GM19455 (cell line): Measurements from ENCODE around the gene KIRREL3.
A peak's percentile ranks its signal among the peaks of the same experiment; 100 is the strongest.

Experiments
- ATAC-seq: cut with Tn5 transposase; IDR thresholded peaks from one replicate; pipeline ENCODE4 v1.9.1; 2021; ENCODE audit not compliant: unreplicated experiment

The KIRREL3 gene

DNA sequence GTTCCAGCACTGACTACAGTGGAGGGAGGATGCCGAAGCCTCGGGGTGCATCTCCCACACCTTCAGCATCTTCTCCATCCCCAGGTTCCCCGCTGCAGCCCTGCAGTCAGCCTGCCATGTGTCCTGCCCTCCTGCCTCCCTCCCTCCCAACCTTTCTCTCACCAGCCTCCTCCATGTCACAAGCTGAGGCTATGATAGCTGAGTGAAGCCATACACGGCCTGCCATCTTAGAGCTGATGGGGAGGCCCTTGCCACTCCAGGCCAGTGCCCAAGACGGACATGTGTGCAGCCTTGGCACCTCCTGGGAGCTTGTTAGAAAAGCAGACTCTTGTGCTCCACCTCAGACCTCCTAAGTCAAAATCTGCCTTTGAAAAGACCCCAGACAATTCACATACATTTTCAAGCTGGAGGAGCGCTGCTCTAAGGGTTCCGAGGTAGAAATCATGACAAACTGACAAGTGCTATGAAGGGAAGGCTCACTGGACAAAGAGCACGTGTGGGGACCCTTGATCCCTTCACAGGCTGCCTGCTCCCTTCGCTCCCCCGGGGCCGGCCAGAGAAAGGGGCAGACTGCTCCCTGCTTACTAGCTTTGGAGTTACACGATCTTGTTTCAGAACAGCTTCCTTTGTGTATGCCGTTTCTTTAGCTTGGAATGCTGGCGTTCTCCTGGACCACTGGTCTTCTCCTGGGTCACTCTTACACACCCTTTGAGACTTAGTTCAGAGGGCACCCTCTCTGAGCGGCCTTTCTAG is 521.2 kb downstream of the KIRREL3 start:
- ATAC-seq: no peak

DNA sequence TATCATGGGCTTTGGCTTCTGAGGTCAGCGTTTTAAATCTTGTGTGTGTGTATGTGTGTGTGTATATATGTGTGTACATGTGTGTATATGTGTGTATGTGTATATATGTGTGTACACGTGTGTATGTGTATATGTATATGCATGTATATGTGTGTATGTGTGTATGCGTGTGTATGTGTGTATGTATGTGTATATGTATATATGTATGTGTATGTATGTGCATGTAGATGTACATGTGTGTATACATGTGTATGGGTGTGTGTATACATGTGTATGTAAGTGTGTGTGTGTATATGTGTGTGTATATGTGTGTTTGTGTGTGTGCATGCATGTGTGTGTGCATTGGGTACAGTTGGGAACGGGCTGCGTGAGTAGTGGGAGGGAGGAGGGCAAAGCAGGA is 522.1 kb downstream of the KIRREL3 start:
- no peak for ATAC-seq

DNA sequence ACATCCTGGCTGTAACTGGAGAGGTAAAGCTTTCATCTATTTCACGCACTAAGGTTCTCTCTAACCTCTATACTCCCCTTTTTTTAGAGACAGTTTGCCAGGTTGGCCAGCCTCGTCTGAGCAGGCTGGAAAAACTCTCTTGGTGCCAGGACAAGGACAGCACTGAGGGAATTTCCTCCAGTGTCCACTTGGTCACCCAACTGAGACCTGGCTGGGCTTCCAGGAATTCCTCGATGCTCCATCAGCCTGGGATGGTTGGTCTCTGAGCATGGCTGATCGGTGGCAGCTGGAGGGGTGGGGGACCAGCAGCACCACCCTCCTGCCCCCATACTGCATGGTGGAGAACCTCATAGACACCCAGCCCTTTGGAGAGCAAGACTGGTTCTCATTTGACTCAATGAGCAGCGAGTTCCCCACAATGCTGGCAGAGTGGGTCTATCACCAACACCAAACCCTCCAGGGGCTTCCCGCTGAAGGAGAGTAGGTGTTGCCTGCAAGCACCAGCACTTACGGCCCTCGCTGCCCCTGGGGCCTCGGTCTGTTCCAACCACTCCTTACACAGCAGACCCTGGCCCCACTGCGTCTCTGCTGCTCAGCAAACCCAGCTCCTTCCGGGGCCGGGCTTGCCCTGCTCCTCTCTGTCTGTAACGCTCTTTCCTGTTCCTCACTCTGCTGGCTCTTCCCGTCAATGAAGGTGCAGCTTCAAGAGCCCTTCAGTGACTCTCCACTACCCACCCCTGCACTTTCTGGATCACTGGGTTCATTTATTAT is 522.9 kb downstream of the KIRREL3 start:
- ATAC-seq: no peak

DNA sequence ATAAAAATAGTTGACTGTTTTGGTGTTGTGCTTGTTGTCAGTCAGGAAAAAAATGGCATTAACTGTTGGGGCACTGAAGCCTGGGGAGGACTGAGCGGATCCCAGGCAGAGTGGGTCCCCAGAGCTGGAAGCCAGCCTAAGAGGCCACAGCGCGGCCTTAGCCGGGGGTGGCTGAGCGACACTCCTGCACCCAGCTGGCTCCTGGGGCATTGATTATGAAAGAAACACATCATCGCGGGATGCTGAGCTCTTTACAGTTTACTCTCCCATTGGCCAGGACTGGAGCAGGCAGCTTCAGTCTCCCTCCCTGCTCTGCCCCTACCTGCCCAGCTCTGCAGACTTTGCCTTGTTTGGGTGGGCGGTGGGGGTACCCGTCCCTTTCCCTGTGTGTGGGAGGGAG is 523.6 kb downstream of the KIRREL3 start:
- ATAC-seq: no peak

DNA sequence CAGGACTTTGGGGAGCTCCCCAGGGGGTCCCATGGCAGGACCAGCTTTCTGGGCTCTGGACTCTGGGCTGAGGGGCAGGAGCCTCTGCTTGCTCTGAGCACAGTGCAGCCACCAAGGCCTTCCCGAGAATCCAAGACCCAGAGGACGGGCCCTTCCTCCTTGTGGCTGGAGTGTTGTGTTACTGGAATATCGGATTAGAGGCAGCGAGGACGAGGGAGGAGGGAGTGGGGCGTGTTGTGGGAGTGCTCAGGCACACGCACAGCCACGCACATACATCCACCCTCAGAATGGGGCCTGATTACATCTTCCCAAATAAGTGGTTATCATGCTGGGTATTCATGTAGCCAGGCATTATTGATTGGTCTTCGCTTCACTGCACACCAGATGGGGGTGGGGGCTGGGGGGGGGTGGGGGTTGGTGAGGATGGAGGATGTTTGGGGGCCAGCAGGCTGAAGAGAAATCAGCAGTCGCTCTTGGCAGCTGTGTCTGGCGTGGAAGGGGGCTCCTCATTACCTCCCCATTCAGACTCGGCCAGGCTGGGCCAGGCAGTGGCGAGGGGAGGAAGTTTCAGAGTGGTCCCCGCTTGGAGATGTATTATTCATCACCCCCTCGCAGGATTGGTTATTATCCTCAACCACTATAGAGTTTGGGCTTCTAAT is 524.2 kb downstream of the KIRREL3 start:
- no peak for ATAC-seq

DNA sequence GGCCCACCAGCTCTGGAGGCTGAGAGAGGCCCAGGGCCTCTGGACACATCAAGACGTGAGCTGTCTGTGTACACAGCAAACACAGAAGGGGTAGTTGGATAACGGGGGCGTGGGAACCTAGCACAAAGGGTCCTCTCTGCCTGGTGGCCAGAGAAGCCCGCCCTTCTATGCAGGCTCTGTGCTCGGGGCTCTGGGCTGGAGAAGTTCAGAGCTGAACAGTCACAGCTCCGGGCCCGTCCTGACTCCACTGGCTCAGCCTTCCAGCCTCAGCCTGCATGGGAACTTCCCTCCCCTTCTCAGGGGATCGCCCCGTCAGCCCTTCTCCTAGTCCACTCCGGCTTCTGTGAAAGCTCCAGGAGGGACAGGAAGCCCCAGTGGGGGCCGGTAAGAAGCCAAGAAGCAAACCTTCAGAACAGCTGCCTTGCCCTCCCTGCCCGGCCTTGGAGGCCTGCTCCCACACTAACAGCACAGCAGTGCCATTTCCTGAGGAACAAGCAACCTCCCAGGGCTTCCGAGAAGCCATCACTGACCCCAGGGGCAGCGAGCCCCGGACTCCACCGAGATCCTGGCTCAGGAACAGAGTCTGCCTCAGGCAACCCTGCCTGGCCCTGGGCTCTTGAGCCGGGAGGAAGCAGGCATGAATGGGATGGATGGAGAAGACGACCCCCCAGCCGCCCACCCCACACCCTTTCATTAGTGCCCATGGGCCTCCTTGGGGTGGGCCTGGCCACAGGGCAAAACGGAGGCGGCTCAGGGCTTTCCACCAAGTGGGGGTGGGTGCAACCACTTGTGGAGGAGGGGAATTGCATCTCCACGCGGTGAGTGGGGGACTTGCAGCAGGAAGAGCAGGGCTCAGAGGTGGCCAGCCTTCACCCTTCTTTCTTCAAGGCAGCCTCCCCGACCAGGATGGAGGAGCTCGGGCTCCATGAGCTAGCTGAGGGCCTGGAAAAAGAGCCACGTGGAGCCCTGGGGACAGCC is 525.3 kb downstream of the KIRREL3 start:
- ATAC-seq: no peak

DNA sequence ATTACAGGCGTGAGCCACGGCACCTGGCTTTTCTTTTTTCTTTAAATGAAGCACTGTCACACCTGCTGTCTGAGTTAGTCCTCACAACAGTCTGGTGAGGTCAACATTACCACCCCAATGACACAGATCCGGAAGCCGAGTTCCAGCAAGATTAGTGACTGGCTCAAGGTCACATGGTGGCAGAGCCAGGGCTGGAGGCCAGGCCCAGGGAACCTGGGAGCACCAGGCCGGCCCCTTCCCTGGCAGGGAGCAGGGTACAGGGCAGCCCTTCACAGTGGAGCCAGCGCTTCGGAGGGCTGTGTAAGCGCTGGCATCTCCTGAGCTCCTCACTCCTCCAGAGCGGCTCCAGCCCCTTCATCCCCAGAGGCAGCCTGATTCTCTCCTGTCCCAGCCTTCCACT is 526.4 kb downstream of the KIRREL3 start:
- no peak for ATAC-seq

DNA sequence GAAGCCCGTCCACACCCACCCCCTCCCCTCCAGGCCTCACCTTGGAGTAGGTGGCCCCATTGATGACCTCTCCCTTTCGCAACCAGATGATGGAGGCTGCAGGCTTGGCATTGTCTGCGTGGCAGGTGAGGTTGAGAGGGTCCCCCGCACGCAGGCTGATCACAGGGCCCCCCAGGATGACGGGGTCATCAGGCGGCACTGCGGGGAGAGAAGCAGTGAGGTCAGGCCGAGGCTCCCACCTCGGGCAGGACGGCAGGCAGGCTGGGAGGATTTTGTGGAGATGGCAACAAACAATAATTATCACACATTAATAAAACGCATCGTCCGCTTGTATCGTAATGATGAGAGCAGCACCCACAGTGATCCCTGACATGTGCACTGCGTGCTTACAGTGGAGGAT is 527.3 kb downstream of the KIRREL3 start:
- ATAC-seq: no peak

DNA sequence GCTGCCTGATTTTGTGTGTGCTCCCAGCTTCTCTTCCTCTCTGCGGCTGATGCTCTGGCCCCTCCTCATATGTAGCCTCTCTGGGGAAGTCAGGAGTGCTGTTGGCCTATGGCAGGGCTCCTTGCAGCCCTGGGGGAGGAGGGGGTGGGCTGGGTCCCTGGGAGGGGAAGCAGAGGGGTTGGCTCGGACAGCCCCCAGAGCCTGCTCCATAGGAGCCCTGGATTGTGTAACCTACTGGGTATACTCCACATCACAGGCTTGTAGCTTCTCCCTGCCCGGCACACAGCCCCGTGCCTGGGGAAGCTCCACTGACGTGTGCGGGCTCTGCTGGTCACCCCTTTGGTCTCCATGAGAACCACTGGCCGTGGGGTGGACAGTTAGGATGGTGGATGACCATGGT is 531.3 kb downstream of the KIRREL3 start:
- ATAC-seq: no peak

DNA sequence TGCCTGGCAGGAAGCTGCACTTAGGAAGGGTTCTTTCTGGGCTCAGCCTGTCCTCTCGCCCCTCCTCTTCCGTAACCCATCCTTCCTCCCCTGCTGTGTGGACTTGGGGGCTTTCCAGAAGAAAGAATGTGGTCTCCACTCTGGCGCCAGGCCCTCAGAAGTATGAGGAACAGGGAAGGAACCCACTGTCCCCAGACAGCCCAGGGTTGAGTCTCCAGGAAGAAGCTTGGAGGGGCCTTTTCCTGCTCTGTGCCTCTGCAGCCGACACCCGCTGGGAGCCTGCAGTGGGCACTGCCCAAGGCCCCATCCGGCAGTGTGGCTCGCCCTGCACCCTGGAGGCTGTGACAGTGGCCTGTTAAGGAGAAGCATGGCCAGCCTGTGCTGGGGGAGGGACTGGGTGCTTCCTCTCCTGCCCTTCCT is 532.5 kb downstream of the KIRREL3 start:
- no peak for ATAC-seq

DNA sequence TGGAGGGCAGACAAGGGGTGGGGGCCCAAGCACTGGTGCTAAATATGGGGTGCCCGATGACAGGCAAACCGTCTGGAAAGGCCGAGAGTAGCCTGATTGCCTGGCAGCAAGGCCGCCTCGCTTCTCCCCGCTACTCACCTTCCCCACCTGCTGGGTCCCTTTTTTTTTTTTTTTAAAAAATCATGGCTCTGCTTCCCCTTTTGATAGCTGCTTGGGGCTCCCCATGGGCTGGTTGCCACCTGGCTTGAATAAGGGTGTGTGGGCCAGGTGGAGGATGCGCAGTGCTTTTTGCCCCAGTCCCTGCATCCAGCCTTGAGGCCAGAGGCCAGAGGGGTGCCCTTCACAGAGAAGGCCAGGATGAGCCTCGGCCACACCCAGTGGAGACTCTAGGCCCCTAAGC is 533.1 kb downstream of the KIRREL3 start:
- ATAC-seq: no peak

DNA sequence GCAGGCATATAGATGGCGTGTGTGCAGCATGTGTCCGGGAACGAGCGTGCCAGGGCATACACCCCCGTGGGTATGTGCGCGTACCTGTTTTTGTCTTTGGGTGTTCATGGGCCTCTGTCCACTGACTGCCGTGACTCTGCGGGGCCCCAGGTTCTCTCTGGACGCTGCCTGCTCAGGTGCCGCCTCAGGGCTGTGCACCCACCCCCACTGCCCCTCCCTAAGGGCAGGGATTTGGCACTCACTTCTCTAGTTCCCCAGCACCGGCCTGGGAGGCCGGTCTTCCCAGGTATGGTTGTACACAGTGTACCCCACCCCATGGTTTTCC is 533.6 kb downstream of the KIRREL3 start:
- no peak for ATAC-seq

DNA sequence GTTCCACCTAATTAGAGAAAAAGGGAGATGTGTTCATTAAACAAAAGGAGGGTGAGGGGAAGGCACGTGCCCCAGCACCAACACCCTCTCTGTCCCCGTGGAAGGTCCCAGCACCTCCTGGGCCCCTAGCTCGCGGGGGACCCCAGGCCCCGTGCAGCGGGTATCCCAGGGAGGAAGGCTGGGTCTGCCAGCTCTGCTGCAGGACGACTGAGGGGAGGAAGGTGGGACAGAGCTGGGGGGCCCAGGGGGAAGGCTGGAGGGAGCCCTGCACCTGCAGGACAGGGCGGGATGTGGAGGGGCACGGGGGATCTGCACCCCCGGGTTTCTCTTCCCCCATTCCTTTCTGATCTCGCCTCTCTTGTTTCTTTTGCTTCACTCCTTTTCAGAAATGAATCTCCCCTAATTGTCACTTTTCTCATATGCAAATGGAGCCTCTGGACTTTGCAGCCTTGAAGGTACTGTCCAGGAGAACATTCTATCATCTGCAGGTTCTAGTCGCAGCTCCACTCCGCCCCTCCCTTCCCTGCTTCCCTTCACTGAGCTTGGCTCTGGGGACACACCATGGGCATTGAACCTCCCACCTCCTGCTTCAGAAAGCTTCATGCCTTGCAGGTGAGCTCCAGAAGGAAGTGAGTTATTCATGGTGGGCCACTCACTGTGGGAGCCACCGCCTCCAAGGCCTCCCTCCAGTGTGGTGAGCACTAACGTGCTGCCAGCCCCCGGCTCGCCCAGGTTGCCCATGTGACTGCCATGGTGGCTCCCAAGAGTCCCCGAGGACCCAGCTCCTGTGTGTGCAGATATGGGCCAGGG is 534.1 kb downstream of the KIRREL3 start:
- ATAC-seq: peak; percentile 20

DNA sequence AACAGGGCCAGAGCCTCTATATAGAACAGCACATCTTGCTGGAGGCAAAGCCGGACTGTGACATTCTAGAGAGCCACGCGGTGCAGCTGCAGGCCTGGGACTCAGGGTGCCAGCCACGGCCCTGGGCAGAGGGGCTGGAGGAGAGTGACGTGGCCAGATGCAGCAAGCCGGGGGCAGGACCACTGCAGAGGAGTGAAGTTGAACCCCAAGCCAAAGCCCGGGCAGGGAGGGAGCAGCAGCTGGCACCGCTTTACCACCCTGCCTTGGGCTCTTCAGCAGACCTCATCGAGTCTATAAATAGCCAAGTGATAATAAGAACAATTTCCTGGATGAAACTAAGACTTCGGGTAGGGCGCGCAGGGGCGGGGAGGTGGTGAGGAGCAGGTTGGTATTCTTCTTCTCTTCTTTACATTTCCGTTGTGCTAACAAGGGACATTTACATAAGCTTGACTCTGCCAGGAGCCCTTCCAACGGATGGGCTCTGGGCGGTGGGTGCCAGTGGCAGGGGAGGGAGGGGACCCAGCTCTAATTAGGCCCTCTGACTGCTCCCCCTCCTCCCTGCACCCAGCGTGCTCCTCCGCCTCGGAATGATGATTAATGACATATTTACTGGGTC is 534.9 kb downstream of the KIRREL3 start:
- peak; percentile 72 for ATAC-seq

DNA sequence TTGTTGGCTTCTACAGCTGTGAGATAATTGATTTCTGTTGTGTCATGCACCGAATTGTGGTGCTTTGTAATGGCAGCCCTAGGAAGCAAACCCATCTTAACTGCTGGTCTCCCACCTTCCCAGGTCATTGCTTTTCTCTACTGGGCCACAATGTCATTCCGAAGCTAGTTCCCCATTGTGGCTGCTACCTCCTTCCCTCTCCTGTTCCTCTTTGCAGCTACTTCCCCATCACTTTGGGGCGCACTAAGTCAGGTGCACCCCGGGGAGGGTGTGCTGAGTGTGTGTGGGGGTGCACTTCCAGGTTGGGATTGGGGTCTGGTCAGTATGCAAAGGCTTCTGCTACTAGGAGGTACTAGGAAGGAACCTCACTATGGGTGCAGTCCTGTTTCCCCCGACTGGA is 535.8 kb downstream of the KIRREL3 start:
- no peak for ATAC-seq

DNA sequence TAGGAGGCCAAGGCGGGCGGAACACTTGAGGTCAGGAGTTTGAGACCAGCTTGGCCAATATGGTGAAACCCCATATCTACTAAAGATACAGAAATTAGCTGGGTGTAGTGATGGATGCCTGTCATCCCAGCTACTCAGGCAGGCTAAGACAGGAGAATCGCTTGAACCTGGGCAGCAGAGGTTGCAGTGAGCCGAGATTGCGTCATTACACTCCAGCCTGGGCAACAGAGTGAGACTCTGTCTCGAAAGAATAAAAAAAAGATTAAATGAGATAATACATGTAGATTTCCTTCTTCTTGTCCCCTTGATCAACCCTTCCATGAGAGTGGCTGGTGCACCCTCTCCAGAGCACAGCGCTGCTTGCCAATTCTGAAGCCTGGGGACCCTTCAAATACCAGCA is 538.1 kb downstream of the KIRREL3 start:
- ATAC-seq: no peak

DNA sequence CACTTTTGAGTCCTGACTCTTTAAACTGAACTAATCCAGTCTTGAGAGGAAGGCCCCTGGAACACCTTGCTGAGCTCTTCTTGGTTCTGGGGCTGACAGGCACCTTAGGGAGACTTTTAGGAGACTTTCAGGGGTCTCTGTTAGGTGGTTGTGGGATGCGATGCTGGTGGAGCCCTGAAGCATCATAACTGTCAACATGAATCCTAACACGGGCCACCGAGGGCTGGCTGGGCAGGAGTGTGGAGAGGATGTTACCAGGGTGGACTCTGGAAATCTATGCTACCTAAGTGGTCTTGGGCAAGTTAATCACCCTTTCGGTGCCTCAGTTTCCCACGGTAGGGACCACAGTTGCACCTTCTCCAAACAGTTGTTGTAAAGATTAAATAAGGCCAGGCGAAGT is 538.6 kb downstream of the KIRREL3 start:
- ATAC-seq: no peak

DNA sequence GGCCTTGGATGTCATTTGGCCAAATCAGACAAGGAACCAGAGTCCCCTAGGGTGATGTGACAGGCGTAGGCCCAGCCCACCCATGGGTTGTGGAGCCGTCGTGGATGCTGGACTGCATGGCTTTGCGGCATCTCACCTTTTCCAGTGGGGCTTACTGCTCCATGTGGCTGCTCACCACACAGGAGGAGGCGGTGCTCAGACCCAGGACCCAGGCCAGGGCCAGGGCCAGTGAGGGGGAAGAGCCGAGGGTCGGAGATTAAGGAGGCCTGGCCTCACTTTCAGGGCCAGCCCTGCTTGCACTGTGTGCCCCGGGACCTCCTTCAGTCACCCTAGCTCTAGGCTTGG is 539.5 kb downstream of the KIRREL3 start:
- ATAC-seq: no peak

DNA sequence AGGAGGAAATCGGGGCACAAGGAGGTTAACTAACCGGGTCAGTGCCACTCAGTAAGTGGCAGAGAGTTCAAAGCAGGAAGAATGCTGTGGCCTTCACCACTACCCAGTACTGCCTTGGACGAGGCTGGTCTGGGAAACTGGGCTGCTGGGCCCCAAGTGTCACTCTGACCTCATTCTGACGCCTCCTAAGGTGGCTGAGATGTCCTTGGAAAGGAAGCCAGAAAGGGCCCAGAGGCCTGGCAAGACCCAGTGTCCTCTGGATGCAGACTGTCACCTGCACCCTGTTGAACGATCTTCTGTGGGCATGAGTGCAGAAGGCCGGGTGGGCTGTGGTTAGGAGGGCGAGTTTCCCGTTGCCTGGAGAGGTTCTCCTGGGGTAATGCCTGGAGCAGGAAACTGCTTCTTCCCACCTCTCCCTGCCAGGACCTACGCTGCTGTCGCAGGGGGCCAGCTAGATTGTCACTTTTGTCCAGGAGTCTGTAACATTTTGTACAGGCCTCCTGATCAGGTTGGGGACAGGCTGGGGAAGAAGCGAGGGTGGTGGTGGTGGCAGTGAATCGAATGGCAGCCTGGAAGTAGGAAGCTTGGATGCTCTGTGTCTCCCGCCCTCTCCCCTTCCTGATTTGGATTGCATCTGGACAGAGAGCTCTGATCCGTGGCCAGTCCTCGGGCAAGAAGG is 540.0 kb downstream of the KIRREL3 start:
- no peak for ATAC-seq
